Fibroblast of mammary gland (primary cell): ENCODE measurements around the gene LMNTD2.

ENCODE experiments used
- DNase-seq: peaks from one replicate; pipeline ENCODE4 v3.0.0-alpha.2; 2010; ENCODE audit warnings: low read depth
- H3K4me3 ChIP-seq: 2 replicates; pipeline ENCODE4 v1.5.1; 2011; ENCODE audit warnings: low read depth, mild to moderate bottlenecking, low read length, moderate library complexity; ENCODE audit not compliant: control insufficient read depth
- CTCF ChIP-seq: conservative IDR thresholded peaks from 2 replicates; pipeline ENCODE4 v1.5.1; 2011; ENCODE audit warnings: low read depth, low read length, inconsistent platforms; ENCODE audit not compliant: control insufficient read depth, insufficient read depth

LMNTD2 gene

GRCh38 chr11:561148-562003 is 838 bp upstream of the LMNTD2 start:
- no peak for TF ChIP-seq CTCF
- H3K4me3 ChIP-seq = peak overlapping the region; percentile 31
- no peak for DNase-seq

GRCh38 chr11:559712-560304 is 730 bp downstream of the LMNTD2 start:
- no peak for TF ChIP-seq CTCF
- DNase-seq = no peak
- H3K4me3 ChIP-seq = no peak overlapping the region

- no peak for DNase-seq
- TF ChIP-seq CTCF = no peak
- H3K4me3 ChIP-seq = no peak overlapping the region
Measured at GRCh38 chr11:559020-559620, 1.4 kb downstream of the LMNTD2 start.

- no peak for TF ChIP-seq CTCF
- DNase-seq = no peak
- H3K4me3 ChIP-seq = no peak overlapping the region
Measured at GRCh38 chr11:558503-558902, 2.0 kb downstream of the LMNTD2 start.

DNA sequence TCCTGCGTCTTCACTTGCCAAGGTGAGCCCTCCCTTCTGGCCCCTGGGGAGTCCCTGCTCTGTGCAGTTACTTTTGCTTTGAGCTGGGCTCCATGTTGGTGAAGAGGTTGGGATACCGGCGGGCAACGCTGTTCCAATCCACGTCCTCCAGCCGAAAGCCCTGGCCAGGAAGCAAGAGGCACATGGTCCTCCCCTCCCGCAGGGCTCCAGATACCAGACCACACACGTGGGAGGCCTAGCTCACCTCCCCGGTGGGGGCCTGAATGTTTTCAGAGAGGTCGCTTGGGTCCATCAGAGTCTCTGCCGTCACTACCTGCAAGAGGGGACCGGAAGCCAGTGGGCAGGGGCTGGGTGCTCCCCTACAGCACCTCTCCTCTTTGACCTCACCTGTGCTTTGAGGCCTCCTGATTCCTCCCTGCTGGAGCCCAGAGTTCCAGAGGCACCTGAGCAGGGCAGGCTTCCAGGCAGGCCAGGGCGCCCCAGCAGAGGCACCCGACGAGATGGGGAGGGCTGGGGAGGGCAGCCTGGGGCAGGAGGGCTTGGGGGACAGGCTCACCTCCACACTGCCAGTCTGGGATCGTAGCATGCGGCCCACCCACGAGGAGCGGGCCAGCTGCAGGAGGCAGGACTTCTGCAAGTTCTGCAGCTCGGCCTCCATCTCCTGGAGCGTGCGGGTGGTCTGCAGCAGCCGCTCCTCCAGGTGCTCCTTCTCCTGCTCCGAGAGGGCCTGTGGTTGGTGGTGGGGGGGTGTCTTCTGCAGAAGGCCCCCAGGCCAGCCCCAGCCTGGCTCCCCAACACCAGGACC is 3.0 kb downstream of the LMNTD2 start:
- TF ChIP-seq CTCF = no peak
- no peak for DNase-seq

DNA sequence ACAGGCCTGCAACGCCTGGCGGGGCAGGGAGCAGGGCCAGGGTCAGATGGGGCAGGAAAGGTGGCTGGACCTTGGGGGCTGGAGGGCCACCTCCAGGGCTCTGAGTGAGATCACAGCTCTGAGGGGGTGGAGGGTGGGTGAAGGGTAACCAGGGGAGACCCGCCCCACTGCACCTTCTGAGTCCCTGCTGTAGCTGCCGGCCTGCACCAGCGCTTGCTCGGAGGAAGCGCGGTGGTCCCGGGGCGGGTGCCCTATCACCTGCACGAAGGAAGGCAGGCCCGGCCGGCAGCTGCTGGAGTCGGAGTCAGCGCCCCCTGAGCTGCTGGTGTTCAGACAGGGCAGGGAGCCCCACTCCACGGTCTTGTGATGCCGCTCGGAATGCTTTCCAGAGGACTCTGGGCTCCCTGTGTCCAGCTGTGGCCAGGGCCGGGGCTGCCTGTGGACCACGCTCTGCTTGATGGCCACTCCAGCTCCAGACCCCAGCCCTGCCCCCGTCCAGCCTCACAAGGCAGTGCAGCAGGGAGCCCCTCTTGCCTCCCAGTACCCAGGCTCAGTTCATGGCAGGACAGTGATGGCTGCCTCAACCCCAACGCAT is 3.8 kb downstream of the LMNTD2 start:
- TF ChIP-seq CTCF = no peak
- no peak overlapping the region for H3K4me3 ChIP-seq
- DNase-seq = no peak

More for the DNA sequence above, 3.0 kb downstream of the LMNTD2 start:
- no peak overlapping the region for H3K4me3 ChIP-seq
